SU-DHL-6 (cell line): ENCODE measurements around the gene ATP5F1E.

ENCODE experiments used
- CTCF ChIP-seq: fragments of 200-600 bp; sonication (generic); IDR thresholded peaks from one replicate; pipeline ENCODE4 v1.5.1; 2017; ENCODE audit warnings: antibody characterized with exemption, mild to moderate bottlenecking, low read length, moderate library complexity; ENCODE audit not compliant: insufficient read depth, poor library complexity, severe bottlenecking
- EZH2phosphoT487 ChIP-seq: fragments of 200-600 bp; sonication (generic), shearing (Covaris generic); conservative IDR thresholded peaks from 2 replicates; pipeline ENCODE4 v1.6.1; 2018; ENCODE audit warnings: mild to moderate bottlenecking, antibody characterized with exemption, low read length, moderate library complexity, mixed read lengths

- TF ChIP-seq CTCF = no peak
- no peak for TF ChIP-seq EZH2phosphoT487
These were observed 51.2 kb downstream of the ATP5F1E start, which contains the start of gene NELFCD for GRCh38 chr20:58980711-58981627.
